IMR-90 (cell line): ENCODE results near the gene ARHGEF7. TPM values are rescaled to one million over a fixed set of nuclear protein-coding genes. Genes with fewer than 3 reads are reported as not detected.

Experiments used
- ATAC-seq: fragments of 200-7000 bp; cut with Tn5 transposase; 2 replicates; pipeline ENCODE4 v1.9.1; 2020; ENCODE audit warnings: low read depth, mild to moderate bottlenecking, moderate library complexity
- BruUV-seq: library from RNA; stranded (reverse); fragments of 400-500 nt; replicated peaks from 2 replicates; lab custom pipeline; 2021; lab: Mats Ljungman, UMichigan
- CTCF ChIA-PET: fragments of 300-600 bp; formaldehyde crosslinking; extraction: SDS; loops from one replicate; lab custom pipeline; 2021; ENCODE audit warnings: antibody characterized with exemption; lab: Yijun Ruan, JAX
- POLR2A ChIA-PET: fragments of 300-600 bp; sonication (Branson Sonifier 250); formaldehyde crosslinking; loops from one replicate; lab custom pipeline; 2022; ENCODE audit warnings: antibody characterized with exemption; ENCODE audit not compliant: unreplicated experiment; lab: Charles Lee
- DNase-seq: peaks from one replicate; pipeline ENCODE4 v3.0.0; 2013
- H2AFZ ChIP-seq: replicated peaks from 2 replicates; pipeline ENCODE3; 2013; ENCODE audit warnings: low read length, mild to moderate bottlenecking; ENCODE audit not compliant: poor library complexity
- H2AK5ac ChIP-seq: 2 replicates; pipeline ENCODE4 v1.6.1; 2013; ENCODE audit warnings: low read depth, low read length, inconsistent platforms
- H2AK9ac ChIP-seq: replicated peaks from 2 replicates; pipeline ENCODE3; 2013; ENCODE audit warnings: mild to moderate bottlenecking, low read depth, low read length, moderate library complexity; ENCODE audit not compliant: poor library complexity
- H2BK120ac ChIP-seq: 2 replicates; pipeline ENCODE4 v1.6.1; 2013; ENCODE audit warnings: low read depth, low read length, inconsistent platforms
- H2BK15ac ChIP-seq: 3 replicates; pipeline ENCODE4 v1.6.1; 2013; ENCODE audit warnings: low read depth, low read length, inconsistent platforms
- H2BK20ac ChIP-seq: 2 replicates; pipeline ENCODE4 v1.6.1; 2013; ENCODE audit warnings: low read depth, mild to moderate bottlenecking, inconsistent platforms, low read length, moderate library complexity
- H2BK5ac ChIP-seq: 2 replicates; pipeline ENCODE4 v1.6.1; 2013; ENCODE audit warnings: mild to moderate bottlenecking, low read depth, low read length, inconsistent platforms; ENCODE audit not compliant: poor library complexity, severe bottlenecking
- H3K14ac ChIP-seq: replicated peaks from 2 replicates; pipeline ENCODE4 v1.6.1; 2013; ENCODE audit warnings: low read depth, low read length, inconsistent platforms
- H3K18ac ChIP-seq: 2 replicates; pipeline ENCODE4 v1.6.1; 2013; ENCODE audit warnings: low read depth, low read length, control low read depth
- H3K23ac ChIP-seq: 2 replicates; pipeline ENCODE4 v1.6.1; 2013; ENCODE audit warnings: low read depth, low read length, inconsistent platforms
- H3K27ac ChIP-seq: 2 replicates; pipeline ENCODE4 v1.5.1; 2013; ENCODE audit warnings: mild to moderate bottlenecking, control low read depth, low read length; ENCODE audit not compliant: insufficient read depth
- H3K27me3 ChIP-seq: 2 replicates; pipeline ENCODE4 v1.6.1; 2013; ENCODE audit warnings: low read length; ENCODE audit not compliant: control insufficient read depth, insufficient read depth
- H3K36me3 ChIP-seq: 2 replicates; pipeline ENCODE4 v1.6.1; 2013; ENCODE audit warnings: low read length, mixed read lengths; ENCODE audit not compliant: control insufficient read depth, insufficient read depth
- H3K4ac ChIP-seq: 2 replicates; pipeline ENCODE4 v1.6.1; 2013; ENCODE audit warnings: low read depth, low read length, inconsistent platforms
- H3K4me1 ChIP-seq: 2 replicates; pipeline ENCODE4 v1.6.1; 2013; ENCODE audit warnings: low read length, mixed read lengths; ENCODE audit not compliant: control insufficient read depth, insufficient read depth
- H3K4me2 ChIP-seq: 2 replicates; pipeline ENCODE4 v1.6.1; 2013; ENCODE audit warnings: low read depth, mild to moderate bottlenecking, control low read depth, low read length, moderate library complexity
- H3K4me3 ChIP-seq: 2 replicates; pipeline ENCODE4 v1.5.1; 2013; ENCODE audit warnings: low read depth, mild to moderate bottlenecking, control low read depth, low read length, moderate library complexity; ENCODE audit not compliant: insufficient read depth
- H3K56ac ChIP-seq: 2 replicates; pipeline ENCODE4 v1.6.1; 2013; ENCODE audit warnings: low read length, inconsistent platforms; ENCODE audit not compliant: insufficient read depth; ENCODE audit errors: extremely low read depth
- H3K79me1 ChIP-seq, 2 experiments: 2 replicates each; pipeline ENCODE4 v1.6.1; 2013; ENCODE audit warnings: low read length in 2 of 2, inconsistent platforms in 1 of 2, low read depth in 1 of 2
- H3K9ac ChIP-seq: 2 replicates; pipeline ENCODE4 v1.6.1; 2013; ENCODE audit warnings: low read depth, low read length, control low read depth
- H3K9me1 ChIP-seq: 2 replicates; pipeline ENCODE4 v1.6.1; 2013; ENCODE audit warnings: low read length, inconsistent platforms; ENCODE audit not compliant: insufficient read depth
- H3K9me3 ChIP-seq: 2 replicates; pipeline ENCODE4 v1.6.1; 2013; ENCODE audit warnings: low read length; ENCODE audit not compliant: control insufficient read depth, insufficient read depth
- H4K20me1 ChIP-seq: 2 replicates; pipeline ENCODE4 v1.6.1; 2013; ENCODE audit warnings: low read length, inconsistent platforms; ENCODE audit not compliant: insufficient read depth
- H4K5ac ChIP-seq: 2 replicates; pipeline ENCODE4 v1.6.1; 2013; ENCODE audit warnings: mild to moderate bottlenecking, low read depth, low read length, control low read depth
- H4K8ac ChIP-seq, 2 experiments: 2 replicates each; pipeline ENCODE4 v1.6.1; 2013; ENCODE audit warnings: low read depth in 2 of 2, low read length in 2 of 2, control low read depth in 1 of 2, inconsistent platforms in 1 of 2
- H4K91ac ChIP-seq: 2 replicates; pipeline ENCODE4 v1.6.1; 2013; ENCODE audit warnings: low read depth, low read length, inconsistent platforms; ENCODE audit not compliant: insufficient read depth
- BHLHE40 ChIP-seq: fragments of 150-350 bp; IDR thresholded peaks from 2 replicates; pipeline ENCODE4 v1.6.1; 2016; ENCODE audit warnings: mild to moderate bottlenecking, low read depth, low read length
- CEBPB ChIP-seq: IDR thresholded peaks from 2 replicates; pipeline ENCODE4 v1.6.1; 2012; ENCODE audit warnings: low read depth, low read length, improper control_type of control experiment
- CHD1 ChIP-seq: IDR thresholded peaks from 2 replicates; pipeline ENCODE4 v1.6.1; 2012; ENCODE audit warnings: low read depth, low read length, improper control_type of control experiment
- CTCF ChIP-seq: conservative IDR thresholded peaks from 2 replicates; pipeline ENCODE4 v1.5.1; 2012; ENCODE audit warnings: mild to moderate bottlenecking, low read depth, low read length, improper control_type of control experiment
- ELK1 ChIP-seq: fragments of 150-350 bp; IDR thresholded peaks from 2 replicates; pipeline ENCODE4 v1.6.1; 2016; ENCODE audit warnings: low read depth, mild to moderate bottlenecking, low read length, moderate library complexity, borderline replicate concordance
- FOS ChIP-seq: fragments of 150-350 bp; IDR thresholded peaks from 2 replicates; pipeline ENCODE4 v1.6.1; 2016; ENCODE audit warnings: low read depth, low read length
- MAZ ChIP-seq: IDR thresholded peaks from 2 replicates; pipeline ENCODE4 v1.6.1; 2012; ENCODE audit warnings: low read depth, mild to moderate bottlenecking, low read length, improper control_type of control experiment, moderate library complexity, borderline replicate concordance
- MXI1 ChIP-seq: IDR thresholded peaks from 2 replicates; pipeline ENCODE4 v1.6.1; 2012; ENCODE audit warnings: low read depth, mild to moderate bottlenecking, low read length, moderate library complexity, borderline replicate concordance
- NFE2L2 ChIP-seq: fragments of 150-350 bp; IDR thresholded peaks from 2 replicates; pipeline ENCODE4 v1.6.1; 2016; ENCODE audit warnings: low read depth, mild to moderate bottlenecking, low read length
- POLR2A ChIP-seq: IDR thresholded peaks from 2 replicates; pipeline ENCODE4 v1.6.1; 2012; ENCODE audit warnings: mild to moderate bottlenecking, low read depth, low read length
- RAD21 ChIP-seq: IDR thresholded peaks from 2 replicates; pipeline ENCODE4 v1.6.1; 2012; ENCODE audit warnings: low read length, improper control_type of control experiment
- RCOR1 ChIP-seq: IDR thresholded peaks from 2 replicates; pipeline ENCODE4 v1.6.1; 2012; ENCODE audit warnings: mild to moderate bottlenecking, low read length, improper control_type of control experiment; ENCODE audit not compliant: insufficient replicate concordance
- RFX5 ChIP-seq: IDR thresholded peaks from 2 replicates; pipeline ENCODE4 v1.8.0; 2012; ENCODE audit warnings: low read depth, mild to moderate bottlenecking, low read length, moderate library complexity
- USF2 ChIP-seq: fragments of 150-350 bp; IDR thresholded peaks from 2 replicates; pipeline ENCODE4 v1.6.1; 2017; ENCODE audit warnings: mild to moderate bottlenecking, antibody characterized with exemption, low read length, low read depth
- WGBS, 2 experiments: methylation state at CpG; one replicate each; pipeline versions ENCODE4 v1.1.5 to v1.1.7; 2013; ENCODE audit warnings: missing lambda C conversion rate in 2 of 2; ENCODE audit not compliant: insufficient read length in 1 of 2; ENCODE audit errors: extremely low coverage in 2 of 2; 5-methylcytosine and 5-hydroxymethylcytosine counted together
- dilution Hi-C: fragments of 300-500 bp; cut with HindIII; formaldehyde crosslinking; loops from one replicate; pipeline ENCODE4 v1.14.3; 2018; ENCODE audit warnings: low sequenced_read_pairs; ENCODE audit not compliant: unreplicated experiment
- in situ Hi-C: fragments of 300-500 bp; cut with MboI; formaldehyde crosslinking; loops from 3 replicates; pipeline ENCODE4 v1.14.3; 2019; ENCODE audit warnings: low sequenced_read_pairs, inconsistent platforms, mixed read lengths
- intact Hi-C: fragments of 100-400 bp; cut with micrococcal nuclease; formaldehyde crosslinking; loops from 2 replicates; pipeline ENCODE4 v1.10.0; 2022
- polyA plus RNA-seq, 3 experiments: library from polyadenylated mRNA; depleted of rRNA; stranded (reverse); fragments of >200 nt; gene quantifications; 2 replicates each; pipeline ENCODE4 v1.2.3, GENCODE V29; 2012; ENCODE audit warnings: low replicate concordance in 1 of 3
- total RNA-seq: library from RNA; depleted of rRNA; stranded (reverse); fragments of >200 nt; gene quantifications from 2 replicates; pipeline ENCODE4 v1.2.3, GENCODE V29; 2012

The ARHGEF7 gene
- total and polyA plus RNA-seq, 2 of the 4 experiments (the other 2 are of a cell fraction) = 32.9 to 59.0 TPM

- Histone ChIP-seq H3K4me3 (no peak overlapping the region), H3K27ac (no peak overlapping the region), H3K14ac (no peak overlapping the region), H4K91ac (no peak overlapping the region), H3K36me3 (no peaks in the 10 kb centered on the region), H3K4me2 (no peak overlapping the region), H2BK120ac (no peak overlapping the region), H3K79me1 (no peaks in the 10 kb centered on the region), H3K9me1 (no peaks in the 10 kb centered on the region), H3K23ac (no peak overlapping the region), H2BK5ac (no peak overlapping the region), H4K5ac (no peak overlapping the region), H2BK15ac (no peak overlapping the region), H3K27me3 (no peaks in the 10 kb centered on the region), H2AK9ac (no peak overlapping the region), H3K18ac (no peak overlapping the region), H3K4me1 (peaks cover 8% of the 10 kb centered on the region), H2AFZ (peak overlapping the region; percentile 14), H4K20me1 (no peaks in the 10 kb centered on the region), H4K8ac (no peak overlapping the region), H3K56ac (no peak overlapping the region), H3K9me3 (no peaks in the 10 kb centered on the region), H2AK5ac (no peak overlapping the region), H3K9ac (no peak overlapping the region), H3K4ac (no peak overlapping the region), H2BK20ac (no peak overlapping the region)
- no TSS peak for BruUV-seq
- dilution Hi-C loops (no loop called here), intact Hi-C loops (no loop called here), in situ Hi-C loops (no loop called here)
- CTCF ChIA-PET = no interaction called here
- no peak for ATAC-seq
- WGBS, 2 experiments = no CpG with 5 or more reads among the region's 6 CpGs
- no peak for TF ChIP-seq POLR2A
- no peak for TF ChIP-seq RFX5
- no peak for TF ChIP-seq RCOR1
- no peak for TF ChIP-seq USF2
- no peak for TF ChIP-seq ELK1
- TF ChIP-seq CHD1 = no peak
- TF ChIP-seq MXI1 = no peak
- no peak for TF ChIP-seq CEBPB
- no peak for TF ChIP-seq FOS
- TF ChIP-seq BHLHE40 = no peak
- TF ChIP-seq MAZ = no peak
- no peak for TF ChIP-seq CTCF
- no peak for TF ChIP-seq RAD21
- no peak for TF ChIP-seq NFE2L2
- no peak for DNase-seq
- POLR2A ChIA-PET = no interaction called here
These were observed 232.3 kb downstream of the ARHGEF7 start for GRCh38 chr13:111347438-111347837.
